ENCODE measurements around the gene DEFB110.

Gene DEFB110

GRCh38 chr6:50021894-50022293 lies at the start of gene DEFB110:
TSS of gene DEFB110 (minus strand) at chr6:50021994. CDS start at chr6:50021935, 59 bp downstream.
- no peak for DNase-seq (ENCODE audit: low spot score)

- no peak for DNase-seq (ENCODE audit: low spot score)
Measured at GRCh38 chr6:50070101-50070500, 48.3 kb upstream of the DEFB110 start.

- DNase-seq (ENCODE audit: low spot score) = no peak
Measured at GRCh38 chr6:50062051-50062450, 40.3 kb upstream of the DEFB110 start.

- no peak for DNase-seq (ENCODE audit: low spot score)
Measured at GRCh38 chr6:50056242-50056641, 34.4 kb upstream of the DEFB110 start.

DNA sequence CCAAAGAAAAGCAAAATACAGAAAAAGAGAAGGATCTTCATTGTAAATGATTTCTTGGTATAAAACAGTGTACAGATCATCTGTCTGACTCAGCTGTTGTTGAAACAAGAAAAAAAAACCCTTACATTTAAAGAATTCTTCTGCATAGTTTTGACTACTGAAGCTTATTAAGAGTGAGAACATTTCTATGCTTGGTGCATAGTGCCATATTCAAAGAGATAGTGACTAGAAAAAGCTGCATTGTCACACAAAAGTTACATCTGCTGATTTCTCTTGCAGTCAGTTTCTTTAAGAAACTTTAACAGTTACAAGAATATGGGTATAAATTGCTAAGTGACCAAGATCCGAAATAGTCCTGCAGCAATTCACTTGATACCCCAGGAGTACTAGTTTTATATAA lies 28.0 kb upstream of the DEFB110 start, which contains the start of gene DEFB112:
DEFB112 (minus strand) TSS at position 101 of the 400 bp plus-strand sequence; CDS start at position 41, 60 bp downstream.
- no peak for DNase-seq (ENCODE audit: low spot score)

DNA sequence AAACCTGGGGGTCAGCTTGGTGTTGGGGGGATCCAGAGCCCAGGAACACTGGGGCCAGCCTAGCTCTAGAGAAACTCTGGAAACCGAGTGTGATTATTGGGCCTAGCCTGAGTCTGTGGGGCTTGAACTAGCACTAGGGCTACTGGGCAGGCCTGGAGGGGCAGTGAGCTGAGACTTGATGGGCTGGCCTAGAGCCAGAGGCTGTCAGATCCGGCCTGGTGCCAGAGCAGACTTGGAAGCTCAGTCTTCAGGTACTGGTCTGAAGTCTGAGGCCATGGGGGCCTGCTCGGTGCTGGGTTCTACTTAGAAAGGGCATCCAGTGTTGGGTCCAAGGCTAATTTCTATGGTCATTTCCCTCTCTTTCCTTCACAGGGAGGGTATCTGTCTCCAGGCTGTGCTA lies 25.2 kb upstream of the DEFB110 start:
- DNase-seq (ENCODE audit: low spot score) = no peak

DNA sequence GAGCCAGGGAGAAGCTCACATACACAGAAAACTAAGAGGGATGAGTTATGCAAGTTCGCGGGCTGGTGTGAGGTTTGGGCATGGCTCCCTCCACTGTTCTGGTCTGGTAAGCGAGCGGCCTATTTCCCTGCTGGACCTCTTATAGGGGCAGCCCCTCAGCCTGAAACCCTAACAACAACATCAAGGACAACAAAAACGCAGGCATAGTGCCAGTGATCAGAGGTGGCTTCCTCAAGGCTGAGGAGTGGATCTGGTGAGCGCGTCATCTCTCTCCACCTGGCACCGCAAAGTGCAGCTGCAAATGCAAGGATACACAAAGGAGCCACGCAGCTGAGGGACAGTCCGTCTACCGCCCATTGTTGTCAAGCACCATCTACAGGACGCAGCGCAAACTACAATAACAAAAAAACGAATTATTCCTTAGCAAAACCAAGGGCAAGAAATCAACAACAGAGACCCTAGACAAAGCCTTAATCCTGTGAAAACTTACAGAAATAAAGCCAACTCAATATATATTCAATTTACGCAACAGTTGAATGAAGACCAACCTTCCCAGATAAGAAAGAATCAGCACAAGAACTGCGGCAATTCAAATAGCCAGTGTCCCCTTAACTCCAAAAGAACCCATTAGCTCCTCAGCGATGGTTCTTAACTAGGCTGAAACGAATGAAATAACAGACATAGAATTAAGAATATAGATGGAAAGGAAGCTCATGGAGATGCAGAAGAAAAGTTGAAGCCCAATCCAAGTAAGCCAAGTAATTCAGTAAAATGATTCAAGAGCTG lies 9.2 kb upstream of the DEFB110 start:
- DNase-seq (ENCODE audit: low spot score) = peak; percentile 2

DNA sequence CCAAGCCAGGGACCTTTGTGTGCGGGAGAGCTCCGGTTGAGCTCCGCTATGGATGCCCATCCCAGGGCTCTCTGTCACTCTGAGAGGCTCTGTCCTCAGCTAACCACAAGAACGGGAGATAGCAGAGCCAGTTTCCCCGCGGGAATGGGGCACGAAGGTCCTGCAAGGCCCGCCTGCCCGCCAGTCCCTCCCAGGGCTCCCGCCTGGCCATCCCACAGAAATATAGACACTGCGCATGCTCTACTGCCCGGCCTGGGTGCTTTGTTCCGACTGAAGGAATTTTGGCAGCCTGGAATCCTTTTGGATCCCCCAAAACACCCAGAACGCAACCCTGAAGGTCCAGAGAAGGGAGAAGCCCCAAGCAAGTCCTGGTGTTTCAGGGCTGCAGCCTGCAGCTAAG lies 8.6 kb upstream of the DEFB110 start:
- DNase-seq (ENCODE audit: low spot score) = no peak

- no peak for DNase-seq (ENCODE audit: low spot score)
Measured at GRCh38 chr6:50025258-50025657, 3.5 kb upstream of the DEFB110 start.

GRCh38 chr6:50007819-50008218 lies 14.0 kb downstream of the DEFB110 start:
- DNase-seq (ENCODE audit: low spot score) = no peak

GRCh38 chr6:50003139-50003538 lies 18.7 kb downstream of the DEFB110 start:
- DNase-seq (ENCODE audit: low spot score) = no peak

DNA sequence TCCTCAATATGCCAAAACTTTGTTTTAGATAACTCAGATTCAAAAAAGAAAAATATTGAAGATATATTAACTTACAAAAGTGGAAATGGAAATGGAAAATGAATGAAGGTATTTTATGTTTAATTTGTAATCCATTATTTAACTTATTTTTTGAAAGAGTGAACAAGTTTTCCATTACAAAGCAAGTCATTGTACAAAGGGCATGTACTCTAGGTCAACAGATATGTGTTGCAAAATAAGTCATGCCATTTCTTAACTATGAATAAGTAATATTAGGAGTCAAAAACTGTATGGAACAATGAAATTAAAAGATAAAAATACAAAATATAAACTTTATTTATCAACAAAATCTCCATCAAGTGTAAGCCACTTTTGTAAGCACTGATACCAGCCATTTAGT lies 26.5 kb downstream of the DEFB110 start:
- no peak for DNase-seq (ENCODE audit: low spot score)

- no peak for DNase-seq (ENCODE audit: low spot score)
Measured at GRCh38 chr6:49988900-49989299, 32.9 kb downstream of the DEFB110 start.

GRCh38 chr6:49987749-49988148 lies 34.0 kb downstream of the DEFB110 start:
- DNase-seq (ENCODE audit: low spot score) = no peak

DNA sequence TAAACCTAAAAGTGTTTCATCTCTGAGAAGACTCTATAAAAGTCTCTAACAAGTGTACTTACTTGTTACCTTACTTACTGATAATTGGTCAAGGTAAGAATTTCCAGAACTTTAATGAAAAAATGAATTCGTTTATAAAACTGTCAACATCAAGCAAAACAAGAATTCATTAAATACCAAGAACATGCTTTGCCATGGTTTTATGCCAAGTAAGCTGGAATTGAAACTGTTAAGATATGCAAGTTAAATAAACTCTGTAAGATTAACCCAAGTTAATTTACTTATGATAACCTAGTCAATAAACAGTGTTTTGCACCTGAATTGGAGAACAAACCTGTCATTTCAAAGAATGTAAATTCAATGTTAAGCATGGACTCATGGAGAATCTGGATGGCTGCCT lies 35.2 kb downstream of the DEFB110 start:
- DNase-seq (ENCODE audit: low spot score) = no peak

- no peak for DNase-seq (ENCODE audit: low spot score)
Measured at GRCh38 chr6:49982046-49982445, 39.7 kb downstream of the DEFB110 start.

- DNase-seq (ENCODE audit: low spot score) = no peak
Measured at GRCh38 chr6:49980898-49981297, 40.9 kb downstream of the DEFB110 start.

DNA sequence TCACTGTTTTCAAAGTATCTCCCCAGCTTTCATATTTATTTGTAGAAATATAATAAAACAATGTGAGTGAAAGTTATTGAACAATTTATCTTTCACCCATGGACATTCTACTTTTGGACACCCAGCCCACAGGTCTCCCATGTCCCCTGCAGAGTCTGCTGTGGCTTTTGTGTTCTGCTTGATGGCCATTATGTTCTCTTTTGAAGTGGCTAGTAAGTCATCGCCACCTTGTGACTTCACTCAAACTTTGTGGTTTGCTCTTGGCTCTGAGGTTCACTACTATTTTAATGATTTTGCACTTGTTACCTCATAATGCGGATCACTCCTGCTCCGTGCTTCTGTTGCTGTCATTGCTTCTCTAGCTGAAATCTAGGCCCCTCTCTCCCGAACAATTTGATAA lies 42.2 kb downstream of the DEFB110 start:
- no peak for DNase-seq (ENCODE audit: low spot score)

GRCh38 chr6:49978332-49979226 lies 43.2 kb downstream of the DEFB110 start:
- no peak for DNase-seq (ENCODE audit: low spot score)

DNA sequence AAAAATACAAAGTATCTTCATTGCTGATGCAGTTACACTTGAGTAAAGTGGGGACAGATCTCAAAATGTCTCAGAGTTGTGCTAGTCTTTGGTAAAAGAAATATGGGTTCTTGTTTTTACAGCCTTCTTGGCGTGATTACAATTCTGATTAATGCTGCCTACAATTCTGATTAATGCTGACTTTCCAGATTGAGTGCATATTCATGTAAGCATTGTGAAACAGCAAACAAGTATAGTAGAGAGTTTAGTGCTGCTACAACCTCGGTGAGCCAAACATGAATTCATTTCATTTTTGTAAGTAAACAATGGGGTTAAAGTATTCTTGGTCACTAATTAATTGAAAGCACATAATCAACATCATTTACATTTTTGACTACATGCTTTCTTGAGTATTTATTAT lies 52.2 kb downstream of the DEFB110 start, which contains the start of gene DEFB113:
DEFB113 (minus strand) TSS at position 21 of the 400 bp plus-strand sequence; CDS start at position 21, 0 bp downstream.
- DNase-seq (ENCODE audit: low spot score) = no peak
